Measurements from ENCODE around the gene CARD11.

Gene CARD11

DNA sequence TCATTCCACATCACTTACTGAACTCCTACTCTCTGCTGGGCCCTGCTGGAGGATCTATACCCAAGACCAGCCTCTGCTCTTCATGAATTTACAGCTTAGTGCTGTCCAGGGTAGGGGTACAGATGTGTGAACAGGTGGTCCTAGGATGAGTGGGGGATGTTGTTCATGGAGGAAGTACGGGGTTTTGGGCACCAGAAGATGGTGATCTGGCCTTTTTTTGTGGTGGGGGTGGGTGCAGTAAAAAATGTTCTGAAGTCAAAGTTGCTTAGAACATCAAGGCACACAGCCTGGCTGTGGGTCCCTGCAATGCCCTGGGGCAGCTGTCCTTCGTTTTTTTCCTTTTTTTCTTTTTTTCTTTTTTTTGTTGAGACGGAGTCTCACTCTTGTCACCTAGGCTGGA is 165.4 kb downstream of the CARD11 start:
- Histone ChIP-seq H3K9me3 (no peaks in the 10 kb centered on the region), H3K27me3 (no peaks in the 10 kb centered on the region), H3K4me3 (ENCODE audit: low read depth, low read length) (no peak overlapping the region), H3K36me3 (no peaks in the 10 kb centered on the region), H3K4me1 (peaks cover 9% of the 10 kb centered on the region)
- no peak for TF ChIP-seq CTCF (IDR thresholded peaks at IDR 0.05; ENCODE audit: low read depth, low read length)
- DNase-seq, result no peak

GRCh38 chr7:2876031-2876731 is 167.5 kb downstream of the CARD11 start:
- H3K4me3 ChIP-seq (ENCODE audit: low read depth, low read length), result no peak overlapping the region
- no peak for TF ChIP-seq CTCF (IDR thresholded peaks at IDR 0.05; ENCODE audit: low read depth, low read length)
- H3K36me3 ChIP-seq, result no peaks in the 10 kb centered on the region
- H3K9me3 ChIP-seq, result no peaks in the 10 kb centered on the region
- no peaks in the 10 kb centered on the region for H3K27me3 ChIP-seq
- no peak for DNase-seq
- peaks cover 13% of the 10 kb centered on the region for H3K4me1 ChIP-seq

DNA sequence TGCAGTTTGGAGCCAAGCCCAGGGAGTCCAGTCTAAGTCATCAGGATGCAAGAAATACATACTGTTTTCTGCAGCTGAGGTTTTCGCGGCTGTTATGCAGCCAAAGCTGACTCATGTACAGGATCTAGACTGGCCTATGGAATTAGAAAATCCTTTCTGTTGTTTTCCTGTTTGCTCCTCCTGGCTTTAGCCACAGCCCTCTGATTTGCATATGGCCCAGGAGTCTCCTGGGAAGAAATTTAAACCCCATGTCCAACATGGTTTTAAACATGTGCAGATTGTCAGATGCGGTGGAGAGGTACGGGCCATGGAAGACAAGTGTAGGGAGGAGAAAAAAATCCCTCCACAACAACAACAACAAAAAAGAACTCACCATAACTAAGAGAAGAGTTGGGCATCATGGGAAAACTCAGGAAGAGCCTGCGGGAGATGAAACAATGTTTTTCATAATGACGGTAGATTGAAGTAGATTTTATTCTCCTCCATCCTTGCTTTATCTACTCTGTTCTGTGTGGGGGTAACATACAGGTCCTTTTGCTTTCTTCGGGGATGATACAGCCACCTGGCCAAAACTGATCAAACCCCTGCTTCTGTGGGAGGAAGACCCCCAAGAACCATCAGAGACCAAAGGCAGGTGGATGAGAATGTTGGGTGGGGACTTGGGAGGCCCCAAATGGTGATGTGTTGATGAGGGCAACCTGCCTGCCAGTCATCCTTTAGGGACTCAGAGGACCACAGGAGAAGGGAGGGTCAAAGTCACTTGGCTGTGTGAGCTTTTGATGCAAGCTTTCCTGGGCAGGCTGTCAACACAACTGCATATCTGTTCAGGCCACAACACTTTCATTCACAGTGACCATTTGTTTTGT is 169.7 kb downstream of the CARD11 start:
- Histone ChIP-seq H3K36me3 (no peaks in the 10 kb centered on the region), H3K4me3 (ENCODE audit: low read depth, low read length) (peak overlapping the region; percentile 32; the same call in 1 of the 2 replicates), H3K27me3 (no peaks in the 10 kb centered on the region), H3K9me3 (no peaks in the 10 kb centered on the region), H3K4me1 (peaks cover 13% of the 10 kb centered on the region)
- DNase-seq, result peak; percentile 36
- TF ChIP-seq CTCF (IDR thresholded peaks at IDR 0.05; ENCODE audit: low read depth, low read length), result no peak

- Histone ChIP-seq H3K9me3 (no peaks in the 10 kb centered on the region), H3K4me3 (ENCODE audit: low read depth, low read length) (peak overlapping the region; percentile 32; the same call in 1 of the 2 replicates), H3K4me1 (peaks cover 13% of the 10 kb centered on the region), H3K36me3 (no peaks in the 10 kb centered on the region), H3K27me3 (no peaks in the 10 kb centered on the region)
- TF ChIP-seq CTCF (IDR thresholded peaks at IDR 0.05; ENCODE audit: low read depth, low read length), result no peak
- peak; percentile 71 for DNase-seq
Measured at GRCh38 chr7:2873146-2873545, 170.5 kb downstream of the CARD11 start.

GRCh38 chr7:2872296-2872874 is 171.3 kb downstream of the CARD11 start:
- Histone ChIP-seq H3K4me1 (peaks cover 13% of the 10 kb centered on the region), H3K4me3 (ENCODE audit: low read depth, low read length) (no peak overlapping the region), H3K36me3 (no peaks in the 10 kb centered on the region), H3K27me3 (no peaks in the 10 kb centered on the region), H3K9me3 (no peaks in the 10 kb centered on the region)
- no peak for TF ChIP-seq CTCF (IDR thresholded peaks at IDR 0.05; ENCODE audit: low read depth, low read length)
- no peak for DNase-seq

Measured in BE2C (cell line).